Activated naive CD4-positive, alpha-beta T cell treated with anti-CD3 and anti-CD28 coated beads, Interleukin-2, amount 10 ng/mL, durations not matched to agents 7 days and 5 days (primary cell): ENCODE results near the gene DUOX1.

ENCODE experiments used
- CTCF ChIA-PET: fragments of 350-600 bp; sonication (Branson Sonifier 250); formaldehyde crosslinking; loops from one replicate; lab custom pipeline; 2021; ENCODE audit warnings: antibody characterized with exemption; lab: Charles Lee
- DNase-seq: peaks from one replicate; pipeline ENCODE4 v3.0.0-alpha.2; 2020
- H3K27ac Mint-ChIP-seq: one replicate; pipeline ENCODE4 v1.8.0; 2021; ENCODE audit warnings: mild to moderate bottlenecking, moderate library complexity, mixed read lengths
- H3K27me3 Mint-ChIP-seq: one replicate; pipeline ENCODE4 v1.8.0; 2021; ENCODE audit warnings: mild to moderate bottlenecking, mixed read lengths
- H3K36me3 Mint-ChIP-seq: one replicate; pipeline ENCODE4 v1.8.0; 2021; ENCODE audit warnings: mixed read lengths
- H3K4me1 Mint-ChIP-seq: one replicate; pipeline ENCODE4 v1.8.0; 2021; ENCODE audit warnings: mixed read lengths
- H3K4me3 Mint-ChIP-seq: one replicate; pipeline ENCODE4 v1.8.0; 2021; ENCODE audit warnings: mild to moderate bottlenecking, moderate library complexity, mixed read lengths
- H3K9me3 Mint-ChIP-seq: one replicate; pipeline ENCODE4 v1.8.0; 2021; ENCODE audit warnings: mixed read lengths

DUOX1 gene

DNA sequence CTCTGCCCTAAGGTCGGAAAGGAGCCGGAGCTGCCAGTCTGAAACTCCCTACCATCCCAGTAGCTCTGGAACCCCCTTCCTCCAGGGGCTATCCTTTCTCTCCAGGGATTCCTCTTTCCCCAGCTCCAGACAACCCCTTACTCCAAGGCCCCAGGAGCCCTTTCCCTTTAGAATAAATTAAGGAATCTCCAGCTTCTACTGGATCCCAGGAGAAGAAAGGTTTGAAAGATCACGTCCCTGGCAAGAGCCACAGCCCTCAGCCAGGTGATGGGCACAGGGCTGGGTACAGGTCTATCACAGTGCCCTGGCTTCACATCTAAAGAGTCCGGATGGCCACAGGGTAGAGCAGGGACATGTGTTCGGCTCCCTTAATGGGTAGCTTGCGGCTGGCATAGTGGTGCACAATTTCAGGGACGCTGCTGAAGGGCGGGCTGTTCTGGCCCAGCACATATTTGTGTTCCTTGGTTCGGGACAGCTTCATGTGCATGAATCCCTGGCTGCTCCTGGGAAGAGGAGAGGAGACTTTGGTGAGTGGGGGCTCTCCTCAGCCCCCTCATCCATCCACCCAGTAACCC, 37.9 kb downstream of the DUOX1 start:
- CTCF ChIA-PET = interaction anchor here (0.9 to 11.0 kb wide), 8 partner anchors 9 to 50 kb away, joined by 3 to 151 read pairs (median 6); partner anchors contain the start of gene SHF
- no peaks in the 10 kb centered on the region for H3K36me3 Mint-ChIP-seq
- no peaks in the 10 kb centered on the region for H3K27me3 Mint-ChIP-seq
- H3K4me3 Mint-ChIP-seq = peak overlapping the region; percentile 70
- H3K27ac Mint-ChIP-seq = peak overlapping the region; percentile 80
- DNase-seq = no peak
- H3K9me3 Mint-ChIP-seq = no peaks in the 10 kb centered on the region
- peaks cover 21% of the 10 kb centered on the region for H3K4me1 Mint-ChIP-seq

GRCh38 chr15:45168286-45168685, 38.5 kb downstream of the DUOX1 start:
- H3K27me3 Mint-ChIP-seq = no peaks in the 10 kb centered on the region
- H3K4me1 Mint-ChIP-seq = peaks cover 17% of the 10 kb centered on the region
- no peak for DNase-seq
- no peaks in the 10 kb centered on the region for H3K9me3 Mint-ChIP-seq
- no peaks in the 10 kb centered on the region for H3K36me3 Mint-ChIP-seq
- no peak overlapping the region for H3K4me3 Mint-ChIP-seq
- CTCF ChIA-PET = interaction anchor here (0.5 to 11.0 kb wide), 7 partner anchors 9 to 1135 kb away, joined by 3 to 151 read pairs (median 7); partner anchors contain the start of gene SHF
- H3K27ac Mint-ChIP-seq = no peak overlapping the region

GRCh38 chr15:45168751-45169551, 39.2 kb downstream of the DUOX1 start:
- no peaks in the 10 kb centered on the region for H3K27me3 Mint-ChIP-seq
- H3K36me3 Mint-ChIP-seq = no peaks in the 10 kb centered on the region
- H3K4me3 Mint-ChIP-seq = no peak overlapping the region
- CTCF ChIA-PET = interaction anchor here (0.5 to 11.0 kb wide), 6 partner anchors 9 to 1135 kb away, joined by 3 to 151 read pairs (median 9); no protein-coding TSS in a partner anchor
- no peak for DNase-seq
- no peaks in the 10 kb centered on the region for H3K9me3 Mint-ChIP-seq
- peaks cover 17% of the 10 kb centered on the region for H3K4me1 Mint-ChIP-seq
- peak overlapping the region; percentile 62 for H3K27ac Mint-ChIP-seq

DNA sequence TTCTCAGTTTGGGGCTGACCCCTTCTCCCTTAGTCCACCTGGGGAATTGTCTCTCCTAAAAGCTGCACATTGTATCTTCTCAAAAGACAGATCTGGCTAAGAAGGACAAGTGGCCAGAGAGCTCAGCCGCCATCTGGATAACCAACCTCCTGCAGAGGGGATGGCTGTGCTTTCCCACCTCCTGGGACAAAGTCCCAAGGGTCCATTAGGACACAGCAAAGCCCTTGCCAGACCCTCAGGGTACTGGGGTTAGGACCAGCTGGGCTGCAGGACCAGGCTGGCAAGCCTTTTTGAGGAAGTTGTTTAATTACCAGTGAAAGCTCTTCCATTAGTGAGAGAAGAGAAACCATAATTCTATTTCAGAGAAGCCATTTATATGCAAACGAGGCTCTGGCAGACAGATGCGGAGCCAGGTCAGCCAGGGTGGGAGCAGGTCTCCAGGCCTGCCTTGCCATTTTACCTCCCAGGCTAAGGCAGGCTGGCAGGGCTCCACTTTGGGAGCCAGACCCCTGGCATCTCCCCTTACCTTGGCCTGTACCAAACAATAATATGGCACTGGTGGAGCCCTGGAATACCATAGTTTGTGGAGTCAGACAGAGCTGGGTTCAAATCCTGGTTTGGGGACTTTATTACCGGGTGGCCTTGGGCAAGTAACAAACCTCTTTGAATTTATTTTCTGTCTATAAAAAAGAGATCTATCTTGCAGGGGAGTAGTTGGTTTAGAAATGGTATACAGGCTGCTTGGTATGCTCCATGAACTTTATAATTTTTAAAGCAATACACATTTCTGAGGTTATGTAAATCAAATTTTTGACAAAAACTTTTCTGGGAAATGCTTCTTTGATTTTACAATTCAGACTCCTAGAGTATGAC, 40.0 kb downstream of the DUOX1 start:
- H3K27me3 Mint-ChIP-seq = no peaks in the 10 kb centered on the region
- CTCF ChIA-PET = interaction anchor here (0.9 to 11.0 kb wide), 4 partner anchors 11 to 44 kb away, joined by 3 to 151 read pairs (median 4); no protein-coding TSS in a partner anchor
- H3K4me3 Mint-ChIP-seq = no peak overlapping the region
- peaks cover 17% of the 10 kb centered on the region for H3K4me1 Mint-ChIP-seq
- H3K27ac Mint-ChIP-seq = no peak overlapping the region
- no peaks in the 10 kb centered on the region for H3K36me3 Mint-ChIP-seq
- DNase-seq = no peak
- H3K9me3 Mint-ChIP-seq = no peaks in the 10 kb centered on the region

- H3K4me3 Mint-ChIP-seq = no peak overlapping the region
- no peaks in the 10 kb centered on the region for H3K36me3 Mint-ChIP-seq
- H3K27me3 Mint-ChIP-seq = no peaks in the 10 kb centered on the region
- H3K27ac Mint-ChIP-seq = no peak overlapping the region
- CTCF ChIA-PET = interaction anchor here (1.0 to 1.1 kb wide), 2 partner anchors 9 to 26 kb away, joined by 4 read pairs; no protein-coding TSS in a partner anchor
- H3K4me1 Mint-ChIP-seq = peaks cover 4% of the 10 kb centered on the region
- H3K9me3 Mint-ChIP-seq = no peaks in the 10 kb centered on the region
- no peak for DNase-seq
These were observed 42.1 kb downstream of the DUOX1 start for GRCh38 chr15:45171912-45172311.

DNA sequence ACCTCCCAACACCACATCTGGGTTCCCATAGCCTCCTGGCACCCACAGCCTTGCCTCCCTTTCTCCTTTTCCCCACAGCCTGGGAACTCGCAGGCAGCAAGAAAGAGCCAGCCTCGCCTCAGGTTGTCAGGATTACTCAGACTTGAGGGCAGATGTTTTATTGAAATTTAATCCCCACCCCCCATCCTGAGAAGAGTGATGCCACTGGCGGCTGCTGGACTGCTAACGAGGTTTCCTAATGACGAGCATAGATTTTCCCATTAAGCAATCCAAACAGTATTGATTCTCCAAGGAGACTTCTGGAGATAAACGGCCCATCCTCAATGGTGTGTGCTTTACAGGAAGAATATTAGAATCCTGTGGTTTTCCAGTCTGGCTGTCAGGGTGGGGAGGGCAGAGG, 44.3 kb downstream of the DUOX1 start:
- no peak for DNase-seq
- Mint-ChIP-seq H3K9me3 (no peaks in the 10 kb centered on the region), H3K4me3 (no peak overlapping the region), H3K36me3 (no peaks in the 10 kb centered on the region), H3K27me3 (no peaks in the 10 kb centered on the region), H3K4me1 (no peaks in the 10 kb centered on the region), H3K27ac (no peak overlapping the region)
- CTCF ChIA-PET = no interaction called here

- no peak for DNase-seq
- CTCF ChIA-PET = no interaction called here
- no peaks in the 10 kb centered on the region for H3K27me3 Mint-ChIP-seq
- H3K4me3 Mint-ChIP-seq = no peak overlapping the region
- no peak overlapping the region for H3K27ac Mint-ChIP-seq
- no peaks in the 10 kb centered on the region for H3K36me3 Mint-ChIP-seq
- H3K4me1 Mint-ChIP-seq = no peaks in the 10 kb centered on the region
- H3K9me3 Mint-ChIP-seq = no peaks in the 10 kb centered on the region
These were observed 44.8 kb downstream of the DUOX1 start for GRCh38 chr15:45174577-45174976.

DNA sequence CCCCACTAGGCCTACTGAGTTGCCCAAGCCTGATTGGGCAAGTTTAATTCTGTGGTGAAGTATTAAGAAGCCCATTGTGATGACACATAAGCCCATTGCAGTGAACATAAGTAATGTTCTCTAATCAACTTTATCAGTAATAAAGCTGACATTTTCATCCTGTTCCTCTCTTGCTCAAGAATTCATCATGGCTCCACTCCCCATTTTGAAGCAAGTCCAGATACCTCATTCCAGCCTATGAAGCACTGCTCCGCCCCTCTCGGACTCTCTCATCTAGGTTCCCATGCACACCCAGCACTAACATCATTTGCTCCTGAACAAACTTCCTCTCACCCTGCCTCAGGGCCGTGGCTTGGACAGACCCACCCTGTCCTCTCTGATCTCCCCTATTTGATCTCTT, 47.5 kb downstream of the DUOX1 start:
- no peaks in the 10 kb centered on the region for H3K36me3 Mint-ChIP-seq
- H3K4me1 Mint-ChIP-seq = peaks cover 8% of the 10 kb centered on the region
- no peaks in the 10 kb centered on the region for H3K9me3 Mint-ChIP-seq
- H3K4me3 Mint-ChIP-seq = no peak overlapping the region
- H3K27me3 Mint-ChIP-seq = peaks cover 4% of the 10 kb centered on the region
- CTCF ChIA-PET = interaction anchor here (0.7 to 2.6 kb wide), 8 partner anchors 9 to 67 kb away, joined by 3 to 15 read pairs (median 4); no protein-coding TSS in a partner anchor
- H3K27ac Mint-ChIP-seq = no peak overlapping the region
- DNase-seq = no peak

GRCh38 chr15:45179221-45179985, 49.6 kb downstream of the DUOX1 start:
- Mint-ChIP-seq H3K27ac (no peak overlapping the region), H3K9me3 (no peaks in the 10 kb centered on the region), H3K27me3 (peaks cover 4% of the 10 kb centered on the region), H3K4me1 (peaks cover 8% of the 10 kb centered on the region), H3K36me3 (no peaks in the 10 kb centered on the region), H3K4me3 (no peak overlapping the region)
- CTCF ChIA-PET = interaction anchor here (0.8 to 2.9 kb wide), 8 partner anchors 11 to 220 kb away, joined by 3 to 14 read pairs (median 3); no protein-coding TSS in a partner anchor
- peak; percentile 48 for DNase-seq

DNA sequence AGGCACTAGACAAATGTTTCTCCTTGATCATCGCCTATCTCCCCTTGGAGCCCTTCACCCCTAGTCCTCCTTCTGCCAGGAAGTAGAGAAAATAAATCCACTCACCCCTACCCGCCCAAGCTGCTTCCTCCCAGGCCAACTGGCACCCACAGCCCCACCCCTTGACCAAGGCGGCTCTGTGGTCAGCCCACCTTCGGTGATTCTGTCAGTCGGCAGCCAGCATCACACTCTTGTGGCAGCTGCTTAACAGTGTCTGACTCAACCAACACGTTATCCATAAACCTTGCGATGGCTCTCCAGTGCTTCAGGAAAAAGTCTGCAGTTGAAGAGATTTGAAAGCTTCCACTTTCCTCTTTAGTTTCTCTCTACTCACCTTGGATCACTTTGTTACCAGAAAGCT, 50.4 kb downstream of the DUOX1 start:
- CTCF ChIA-PET = interaction anchor here (0.8 to 2.9 kb wide), 10 partner anchors 10 to 220 kb away, joined by 3 to 14 read pairs (median 4); no protein-coding TSS in a partner anchor
- H3K27ac Mint-ChIP-seq = no peak overlapping the region
- peaks cover 7% of the 10 kb centered on the region for H3K27me3 Mint-ChIP-seq
- no peaks in the 10 kb centered on the region for H3K36me3 Mint-ChIP-seq
- no peak overlapping the region for H3K4me3 Mint-ChIP-seq
- H3K9me3 Mint-ChIP-seq = no peaks in the 10 kb centered on the region
- no peak for DNase-seq
- H3K4me1 Mint-ChIP-seq = peaks cover 8% of the 10 kb centered on the region

DNA sequence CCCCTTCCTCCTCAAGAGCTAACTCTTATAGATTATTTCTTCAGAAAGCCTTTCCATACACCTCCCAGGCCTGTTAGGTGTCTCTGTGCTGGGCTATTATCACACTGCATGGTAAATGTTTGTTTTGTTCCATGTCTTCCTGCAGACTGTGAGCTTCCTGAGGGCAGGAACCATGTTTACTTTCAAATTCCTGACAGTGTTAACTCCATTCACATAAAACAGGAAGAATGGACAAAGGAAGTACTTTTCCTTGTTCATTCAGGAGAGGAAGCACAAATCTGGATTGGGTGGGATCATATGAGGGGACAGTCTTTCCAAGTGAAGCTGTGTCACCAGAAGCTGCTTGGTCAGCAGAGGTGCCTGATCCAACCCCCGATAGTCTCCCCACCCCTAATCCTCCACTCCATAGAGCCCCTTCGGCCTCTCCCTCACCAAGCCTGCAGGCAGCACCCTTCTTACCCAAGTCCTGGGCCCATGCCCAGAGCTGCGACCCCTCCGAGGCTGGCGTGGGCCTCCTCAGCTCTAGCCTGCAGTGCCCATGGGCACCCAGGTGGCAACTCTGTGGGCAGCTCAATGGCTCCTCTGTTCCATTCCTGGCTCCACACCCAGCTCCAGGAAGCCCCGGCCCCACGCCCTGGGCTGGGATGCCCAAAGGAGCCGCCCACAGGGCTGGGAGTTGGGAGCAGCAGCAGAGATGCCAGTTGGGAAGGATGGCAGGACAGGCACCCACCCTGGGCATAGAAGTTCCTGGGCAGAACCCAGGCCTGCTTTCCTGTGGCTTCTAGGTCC, 51.0 kb downstream of the DUOX1 start:
- Mint-ChIP-seq H3K4me3 (no peak overlapping the region), H3K27ac (no peak overlapping the region), H3K4me1 (peaks cover 8% of the 10 kb centered on the region), H3K27me3 (peaks cover 14% of the 10 kb centered on the region), H3K9me3 (no peaks in the 10 kb centered on the region), H3K36me3 (no peaks in the 10 kb centered on the region)
- CTCF ChIA-PET = interaction anchor here (1.0 to 2.9 kb wide), 8 partner anchors 11 to 220 kb away, joined by 3 to 14 read pairs (median 4); no protein-coding TSS in a partner anchor
- no peak for DNase-seq

DNA sequence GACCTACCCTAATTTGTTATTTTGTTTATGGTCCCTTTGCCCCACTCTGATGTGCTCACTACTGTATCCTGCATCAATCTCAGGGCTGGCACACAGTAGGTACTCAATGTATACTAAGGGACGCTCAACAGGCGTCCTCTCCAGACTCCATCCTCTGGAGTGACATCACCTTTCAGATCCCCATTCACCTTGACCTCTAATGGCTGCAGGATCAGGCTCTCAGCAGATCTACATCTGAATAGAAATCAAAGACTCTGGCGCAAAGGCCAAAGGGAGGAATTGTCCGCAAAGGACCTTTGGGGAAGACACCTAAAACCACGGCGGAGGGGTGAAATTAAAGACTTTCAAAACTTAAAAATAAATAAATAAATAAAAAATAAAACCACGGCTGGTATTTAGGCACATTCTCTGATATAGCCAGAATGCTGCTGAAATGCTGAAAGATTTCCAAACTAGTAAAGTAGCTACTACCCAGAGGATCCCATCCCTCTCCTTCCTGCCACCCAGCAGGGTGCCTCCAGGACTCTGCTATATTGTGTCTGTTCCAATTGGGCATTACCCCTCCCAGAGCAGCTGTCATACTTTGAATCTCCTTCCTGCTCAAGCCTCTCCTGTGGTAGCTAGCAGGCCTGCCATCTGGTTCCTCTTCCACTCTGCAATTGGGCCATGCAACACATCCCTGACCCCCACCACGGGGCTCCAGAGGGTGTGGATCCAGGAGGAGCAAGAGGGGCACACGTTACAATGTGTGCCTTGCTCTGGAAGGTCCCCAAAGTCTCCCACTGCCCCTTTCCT, 51.9 kb downstream of the DUOX1 start:
- H3K36me3 Mint-ChIP-seq = no peaks in the 10 kb centered on the region
- DNase-seq = no peak
- no peak overlapping the region for H3K27ac Mint-ChIP-seq
- peaks cover 22% of the 10 kb centered on the region for H3K27me3 Mint-ChIP-seq
- peaks cover 8% of the 10 kb centered on the region for H3K4me1 Mint-ChIP-seq
- no peaks in the 10 kb centered on the region for H3K9me3 Mint-ChIP-seq
- CTCF ChIA-PET = interaction anchor here (1.2 to 3.3 kb wide), 3 partner anchors 14 to 51 kb away, joined by 4 to 14 read pairs (median 11); no protein-coding TSS in a partner anchor
- H3K4me3 Mint-ChIP-seq = no peak overlapping the region
